Ovary (tissue), 3 donors: ENCODE measurements around the gene CYP2E1.

ENCODE experiments used
- EP300 ChIP-seq: sonication (generic); formaldehyde crosslinking; IDR thresholded peaks from one replicate; pipeline ENCODE4 v1.6.1; 2017; ENCODE audit warnings: antibody characterized with exemption
- POLR2A ChIP-seq: fragments of 450-650 bp; IDR thresholded peaks from one replicate; pipeline ENCODE4 v1.6.1; 2017; ENCODE audit warnings: antibody characterized with exemption, mild to moderate bottlenecking, moderate library complexity
- TF ChIP-seq, protein P1 (sequence below), 3 donors: fragments of 450-650 bp in 2 of 3; fragments of 200-600 bp in 1 of 3; IDR thresholded peaks; one replicate each; pipeline versions ENCODE4 v1.5.1 to v1.8.0; 2016 to 2022; ENCODE audit warnings: antibody characterized with exemption in 3 of 3, mild to moderate bottlenecking in 1 of 3
- donor health status: DM: no; HTN: no; CAD: no.

DNA sequence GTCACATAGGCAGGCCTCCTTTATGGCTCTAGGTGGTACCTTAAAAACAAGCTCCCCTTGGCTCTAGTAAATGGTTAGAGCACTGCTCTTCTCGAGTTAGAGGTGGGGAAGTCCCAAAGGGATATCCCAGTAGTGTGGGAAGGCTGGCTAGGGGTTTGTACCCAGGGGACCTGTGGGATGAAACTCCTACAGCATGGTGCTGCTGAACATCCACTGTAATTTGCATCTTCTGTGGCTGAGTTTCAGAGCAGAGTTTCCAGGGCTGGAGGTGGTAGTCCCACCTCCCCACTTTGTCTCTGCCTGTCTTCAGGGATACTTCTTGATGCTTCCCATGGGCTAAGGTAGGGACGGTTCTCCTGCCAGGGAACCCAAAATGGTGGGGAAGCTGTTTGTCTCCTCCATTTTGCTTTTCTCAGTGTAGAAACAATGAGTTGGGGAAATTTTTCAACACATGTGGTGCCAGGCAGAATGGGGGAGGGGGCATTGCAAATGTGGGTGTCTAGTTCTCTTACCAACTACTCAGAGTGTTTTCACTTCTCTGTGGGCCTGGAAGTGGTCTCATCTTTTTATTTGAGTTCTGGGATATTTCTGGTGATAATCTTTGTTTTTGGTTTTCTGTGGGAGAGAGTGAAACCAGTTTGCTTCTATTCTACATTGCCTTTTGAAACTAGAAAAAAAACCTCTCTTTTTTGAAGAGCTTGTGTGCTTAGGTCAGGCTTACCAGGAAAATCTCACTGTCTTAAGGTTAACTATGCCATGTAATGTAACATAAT lies 37.2 kb upstream of the CYP2E1 start:
- TF ChIP-seq, protein P1, sequence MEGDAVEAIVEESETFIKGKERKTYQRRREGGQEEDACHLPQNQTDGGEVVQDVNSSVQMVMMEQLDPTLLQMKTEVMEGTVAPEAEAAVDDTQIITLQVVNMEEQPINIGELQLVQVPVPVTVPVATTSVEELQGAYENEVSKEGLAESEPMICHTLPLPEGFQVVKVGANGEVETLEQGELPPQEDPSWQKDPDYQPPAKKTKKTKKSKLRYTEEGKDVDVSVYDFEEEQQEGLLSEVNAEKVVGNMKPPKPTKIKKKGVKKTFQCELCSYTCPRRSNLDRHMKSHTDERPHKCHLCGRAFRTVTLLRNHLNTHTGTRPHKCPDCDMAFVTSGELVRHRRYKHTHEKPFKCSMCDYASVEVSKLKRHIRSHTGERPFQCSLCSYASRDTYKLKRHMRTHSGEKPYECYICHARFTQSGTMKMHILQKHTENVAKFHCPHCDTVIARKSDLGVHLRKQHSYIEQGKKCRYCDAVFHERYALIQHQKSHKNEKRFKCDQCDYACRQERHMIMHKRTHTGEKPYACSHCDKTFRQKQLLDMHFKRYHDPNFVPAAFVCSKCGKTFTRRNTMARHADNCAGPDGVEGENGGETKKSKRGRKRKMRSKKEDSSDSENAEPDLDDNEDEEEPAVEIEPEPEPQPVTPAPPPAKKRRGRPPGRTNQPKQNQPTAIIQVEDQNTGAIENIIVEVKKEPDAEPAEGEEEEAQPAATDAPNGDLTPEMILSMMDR (IDR thresholded peaks at IDR 0.05), result no peak
- TF ChIP-seq POLR2A (no peak), EP300 (no peak)
